ENCODE results near the gene COPS9.

Gene COPS9

DNA sequence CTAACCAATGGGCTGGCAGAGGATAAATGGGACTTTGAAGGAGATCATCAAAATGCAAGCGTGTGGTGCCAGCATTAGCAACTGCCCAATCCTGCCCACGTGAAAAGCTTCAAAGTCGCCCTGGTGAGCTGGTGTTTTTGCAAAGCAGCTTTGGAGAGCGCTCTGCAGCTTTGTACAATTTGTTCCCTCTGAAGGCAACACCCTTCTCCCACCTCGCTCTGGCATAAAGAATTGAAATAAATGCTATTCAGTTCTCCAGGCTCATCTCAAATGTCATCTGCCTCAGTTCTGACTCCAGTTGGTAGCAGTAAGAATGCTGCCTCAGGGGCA lies 3.5 kb downstream of the COPS9 start:
- DNase-seq: no peak

DNA sequence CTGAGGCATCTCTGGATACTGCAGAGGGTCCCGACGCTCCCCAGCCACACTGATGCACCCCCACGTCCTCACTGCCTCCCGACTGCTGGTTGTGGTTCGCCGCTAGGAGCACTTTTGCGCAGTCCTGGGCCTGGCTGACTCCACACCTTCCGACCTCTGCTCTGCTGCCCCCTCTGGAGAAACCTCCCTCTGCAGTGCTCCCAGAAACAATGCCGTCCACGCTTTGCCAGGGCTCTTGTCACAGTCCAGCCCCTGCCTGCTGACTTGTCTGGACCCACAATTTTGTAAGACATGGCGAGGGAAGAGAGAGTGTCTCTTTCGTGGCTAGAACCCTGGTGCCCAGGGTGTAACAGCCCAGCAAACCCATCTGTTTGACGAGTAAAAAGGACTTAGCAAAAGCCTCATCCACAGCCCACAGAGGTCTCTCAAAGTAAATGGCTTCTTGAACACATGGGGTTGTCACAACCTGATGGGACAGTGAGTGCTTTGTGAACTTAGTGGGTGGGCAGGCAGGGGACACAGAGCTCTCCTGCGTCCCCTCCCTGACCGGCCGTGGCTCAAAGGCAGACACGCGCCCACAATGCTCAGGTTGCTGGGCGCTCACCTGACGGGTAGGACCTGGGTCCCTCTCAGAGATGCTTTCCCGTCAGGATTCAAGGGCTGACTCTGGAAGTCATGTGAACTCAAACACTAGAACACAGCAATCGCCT lies 4.0 kb downstream of the COPS9 start:
- no peak for DNase-seq

- no peak for DNase-seq
Observed at GRCh38 chr2:240131296-240131695, 4.8 kb downstream of the COPS9 start.

DNA sequence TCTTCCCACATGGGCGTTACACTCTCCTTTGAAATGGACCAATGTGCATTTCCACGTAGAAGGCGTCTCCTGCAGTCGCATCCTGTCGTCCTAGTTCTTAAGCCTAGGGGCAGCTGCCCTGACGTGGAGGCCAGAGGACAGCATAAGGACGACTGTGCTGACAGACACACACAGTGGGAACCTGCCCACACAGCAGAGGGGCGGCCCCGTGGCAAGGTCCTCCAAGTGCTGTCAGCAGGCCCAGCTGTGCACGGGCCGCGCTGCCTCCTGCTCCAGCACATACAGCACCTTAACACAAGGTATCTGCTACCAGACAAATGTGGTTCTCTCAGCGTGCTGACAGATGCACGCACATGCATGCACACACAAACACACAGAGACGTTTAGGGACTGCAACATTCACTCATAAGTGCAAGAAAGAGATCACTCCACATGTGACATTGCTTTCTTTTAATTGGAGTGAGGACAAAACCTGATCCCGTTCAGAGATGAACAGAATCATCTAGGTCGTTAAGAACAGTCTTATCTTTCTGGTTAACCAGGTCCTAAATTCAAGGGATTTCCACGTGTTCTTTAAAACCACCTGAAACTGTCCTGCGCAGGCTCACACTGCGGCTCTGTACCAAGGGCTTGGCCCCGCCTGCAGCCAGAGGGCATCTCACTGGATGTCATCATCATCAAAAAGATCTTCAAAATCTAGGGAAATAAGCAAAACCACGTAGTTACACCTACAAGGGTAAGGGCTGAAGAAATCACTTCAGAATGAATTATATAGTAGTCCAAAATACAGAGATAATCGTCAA lies 5.5 kb downstream of the COPS9 start:
- DNase-seq: no peak

DNA sequence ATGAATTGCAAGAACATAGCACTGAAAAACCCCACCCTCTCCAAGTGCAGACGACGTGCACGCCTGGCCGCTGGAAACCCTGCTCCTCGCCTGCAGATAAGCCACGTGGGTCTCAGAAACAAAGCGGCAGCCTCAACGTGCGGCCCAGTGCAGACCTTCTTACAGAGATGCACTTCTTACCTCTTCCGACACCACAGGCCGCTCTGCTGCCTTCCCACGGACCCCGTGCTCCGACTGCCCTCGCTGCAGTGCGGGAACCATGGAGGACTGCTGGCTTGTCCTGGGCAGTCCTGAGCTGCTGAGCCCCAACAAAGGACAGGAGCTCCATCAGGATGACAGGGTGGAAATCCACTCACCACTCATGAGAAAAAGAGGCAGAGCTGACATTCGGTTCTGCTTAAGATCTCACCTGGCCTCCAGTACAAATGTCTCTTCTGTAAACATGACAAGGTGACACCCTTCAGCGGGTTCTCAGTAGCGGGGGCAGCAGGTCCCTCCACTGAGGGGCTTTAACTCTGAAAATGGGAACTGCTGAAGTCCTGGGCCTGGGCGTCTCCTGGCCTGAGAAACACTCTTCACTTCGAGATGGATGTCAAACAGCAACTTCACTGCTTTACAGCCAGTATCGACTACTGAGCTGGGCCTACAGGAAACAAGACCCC lies 6.2 kb downstream of the COPS9 start:
- DNase-seq: no peak

DNA sequence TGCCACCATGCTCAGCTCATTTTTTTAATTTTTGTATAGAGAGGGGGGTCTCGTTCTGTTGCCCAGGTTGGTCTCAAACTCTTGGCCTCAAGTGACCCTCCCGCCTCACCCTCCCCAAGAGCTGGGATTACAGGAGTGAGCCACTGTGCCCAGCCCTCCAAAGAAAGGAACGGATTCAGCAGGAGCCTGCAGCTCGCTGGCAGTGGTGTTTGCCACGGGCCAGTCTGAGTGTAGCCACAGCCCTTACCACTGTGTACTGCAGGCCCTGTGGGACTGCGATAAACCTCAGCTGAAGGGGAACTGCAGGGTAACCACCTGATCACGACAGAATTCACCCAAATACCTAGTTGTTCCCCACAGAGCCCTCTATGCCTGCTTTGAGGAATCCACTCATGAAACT lies 6.8 kb downstream of the COPS9 start:
- DNase-seq: no peak

DNA sequence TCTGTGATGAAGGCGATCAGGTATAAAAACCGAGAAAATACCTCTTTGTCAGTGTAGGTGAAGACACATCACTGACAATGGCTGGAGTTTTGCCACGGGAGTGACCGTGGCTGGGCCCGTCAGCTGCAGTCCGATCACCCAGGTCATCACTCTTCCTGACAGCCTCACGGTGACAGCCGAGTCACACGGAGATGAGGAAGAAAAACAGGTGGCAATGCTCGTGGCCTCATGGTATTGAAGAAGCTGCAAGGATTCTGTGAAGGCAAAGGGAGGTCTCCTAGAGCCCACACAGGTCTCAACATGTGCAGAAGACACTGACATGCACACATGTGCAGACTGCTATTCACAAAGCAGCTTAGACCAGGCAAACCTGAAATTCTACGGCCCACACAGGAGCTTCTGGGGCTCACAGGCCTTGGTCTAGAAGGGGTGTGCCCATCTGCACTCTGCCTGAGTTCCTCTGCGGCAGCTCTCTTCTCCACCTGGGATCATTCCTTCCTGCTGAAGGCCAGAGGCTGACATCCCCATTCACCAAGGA lies 7.4 kb downstream of the COPS9 start:
- DNase-seq: no peak

DNA sequence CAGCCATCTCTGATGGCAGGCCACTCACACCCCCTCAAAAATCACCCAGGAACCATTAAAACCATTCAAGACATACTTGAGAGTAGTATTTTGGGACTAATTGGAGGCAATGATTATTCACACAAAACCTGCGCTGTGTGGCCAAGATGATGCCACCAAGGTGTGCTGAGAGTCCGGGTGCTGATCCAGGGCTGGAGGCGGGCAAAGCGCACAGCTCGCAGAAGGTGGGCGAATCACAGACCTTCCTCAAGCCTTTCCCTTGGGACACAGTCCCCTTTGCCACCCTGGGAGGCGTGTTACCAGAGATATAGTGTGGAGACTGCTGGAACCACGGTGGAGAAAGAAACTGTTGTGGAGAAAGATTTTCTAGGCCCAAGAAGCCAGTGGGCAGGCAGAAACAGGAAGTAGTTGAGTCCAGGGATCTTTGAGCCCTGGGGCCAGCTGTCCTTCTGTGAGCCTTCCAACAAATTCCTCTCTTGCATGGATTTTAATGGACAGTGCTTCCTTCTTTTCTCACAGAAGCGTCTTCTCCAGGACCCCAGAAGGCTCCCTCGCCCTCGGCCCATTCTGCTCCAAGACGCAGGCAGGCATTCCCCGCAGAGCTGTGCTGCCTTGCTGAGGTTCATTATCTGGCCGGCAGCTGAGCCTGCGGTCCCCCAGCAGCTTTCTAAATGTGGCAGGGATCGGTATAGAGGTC lies 8.0 kb downstream of the COPS9 start:
- DNase-seq: no peak

DNA sequence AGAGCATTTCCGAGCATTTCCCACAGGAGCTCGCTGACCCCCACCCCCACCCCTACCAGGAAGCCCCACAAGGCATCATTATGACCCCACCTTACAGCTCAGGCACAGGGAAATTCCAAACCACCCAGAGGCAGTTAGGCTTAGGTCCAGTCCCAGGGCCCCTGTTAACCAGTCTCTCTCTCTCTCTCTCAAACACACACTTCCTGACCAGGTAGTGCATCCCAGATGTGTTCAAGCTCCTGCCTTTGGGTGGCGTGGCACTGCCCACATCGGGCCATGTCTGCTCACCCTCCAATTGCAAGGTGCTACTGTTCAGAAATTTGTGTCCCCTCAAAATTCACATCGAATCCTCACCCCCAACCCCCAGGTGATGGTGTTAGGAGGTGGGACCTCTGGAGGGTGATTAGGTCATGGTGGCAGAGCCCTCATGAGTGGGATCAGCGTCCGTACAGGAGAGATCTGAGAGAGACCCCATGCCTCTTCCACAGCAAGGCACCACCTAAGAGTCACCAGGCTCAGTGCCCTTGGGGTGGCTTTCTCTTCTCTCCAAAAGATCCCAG lies 8.8 kb downstream of the COPS9 start:
- no peak for DNase-seq

GRCh38 chr2:240126731-240127130 lies 9.4 kb downstream of the COPS9 start:
- no peak for DNase-seq

DNA sequence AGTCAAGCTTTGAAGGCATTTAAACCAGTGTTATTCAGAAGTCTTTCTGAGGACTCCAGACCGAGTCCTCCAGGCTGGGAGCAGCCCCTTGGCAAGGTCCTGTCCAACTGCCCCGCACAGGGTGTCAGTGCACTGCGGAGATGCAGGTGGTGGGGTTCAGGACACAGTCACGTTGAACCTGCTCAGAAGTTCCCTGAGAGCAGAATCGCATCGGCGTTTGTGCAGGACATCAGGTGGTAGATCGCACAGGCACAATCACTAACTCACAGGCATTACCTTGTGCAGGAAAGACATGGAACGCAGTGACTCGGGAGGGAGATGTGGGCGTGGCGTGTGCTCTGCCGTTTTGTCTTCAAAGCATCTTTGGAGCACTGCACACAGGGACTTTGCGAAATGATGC lies 10.4 kb downstream of the COPS9 start:
- no peak for DNase-seq

- no peak for DNase-seq
Observed at GRCh38 chr2:240124651-240125030, 11.5 kb downstream of the COPS9 start.

DNA sequence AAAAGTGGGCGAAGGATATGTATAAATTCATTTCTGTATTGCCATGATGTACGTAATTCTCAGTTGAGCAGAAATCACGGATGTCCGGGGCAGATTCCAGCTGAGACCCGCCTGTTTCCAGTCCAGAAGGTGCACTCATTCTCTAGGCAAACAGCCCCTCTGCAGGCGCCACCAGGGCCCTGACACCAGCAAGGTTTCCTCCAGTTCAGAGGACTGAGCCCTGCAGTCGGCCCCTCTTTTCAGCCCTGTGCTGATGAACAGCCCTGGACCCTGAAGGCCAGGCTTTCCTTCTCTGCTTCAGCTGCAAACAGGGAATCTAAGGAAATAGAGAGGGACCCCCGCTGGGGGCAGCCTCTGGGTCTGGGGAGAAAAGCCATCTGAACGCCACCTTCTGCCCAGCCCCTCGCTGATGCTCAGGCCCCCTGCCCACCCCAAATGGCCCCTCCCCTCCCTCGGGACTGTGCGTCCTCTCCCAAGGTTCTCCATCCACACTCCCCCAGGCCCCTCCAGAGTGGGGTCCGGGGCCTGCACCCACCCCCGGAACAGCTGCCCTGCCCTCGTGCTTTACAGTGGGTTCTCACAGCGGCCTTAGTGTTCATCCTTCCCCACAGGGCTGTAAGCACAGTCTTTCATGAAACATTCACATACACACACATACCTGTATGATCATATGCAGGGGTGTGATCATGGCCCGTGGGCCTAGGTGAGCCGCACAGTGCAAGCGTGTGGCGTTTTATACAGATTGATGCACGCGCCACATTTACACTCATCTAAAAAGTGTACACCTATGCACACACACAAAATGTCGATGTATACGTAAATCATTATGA lies 12.1 kb downstream of the COPS9 start:
- no peak for DNase-seq

DNA sequence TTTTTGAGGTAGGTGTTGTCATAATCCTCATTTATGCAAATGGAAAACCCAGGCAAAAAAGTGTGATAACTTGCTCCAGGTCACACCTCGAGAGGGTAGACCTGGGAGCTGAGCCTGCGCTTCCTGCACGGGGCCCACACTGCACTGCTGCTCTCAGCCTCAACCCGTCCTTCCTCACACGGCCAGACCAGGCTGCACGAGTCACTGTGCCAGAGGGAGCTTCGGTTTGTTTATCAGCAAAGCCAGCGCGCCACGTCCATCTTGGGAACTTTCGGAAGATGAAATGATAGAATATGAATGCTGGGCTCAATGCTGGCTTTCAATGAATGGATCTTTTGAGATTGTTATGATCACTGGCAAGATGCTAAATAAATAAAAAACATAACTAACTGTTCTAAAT lies 14.4 kb downstream of the COPS9 start:
- no peak for DNase-seq

GRCh38 chr2:240121190-240121589 lies 14.9 kb downstream of the COPS9 start:
- DNase-seq: no peak

DNA sequence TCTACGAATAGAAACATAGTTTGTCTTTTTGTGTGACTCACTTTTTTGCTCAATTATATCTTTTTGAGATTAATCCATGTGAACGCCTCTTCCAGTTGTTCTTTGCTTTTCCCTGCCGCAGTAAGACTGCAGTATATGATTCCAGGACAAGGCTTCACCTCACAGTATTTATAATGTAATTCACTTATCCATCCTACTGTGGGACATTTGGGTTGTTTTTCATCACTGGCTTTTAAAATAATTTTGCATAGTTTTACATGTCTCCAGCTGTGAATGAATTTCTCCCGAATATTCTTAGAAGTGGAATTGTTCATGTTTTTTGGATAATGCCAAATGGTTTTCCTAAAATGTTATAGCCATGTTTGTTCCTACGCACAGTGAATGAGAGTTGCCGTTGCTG lies 21.9 kb downstream of the COPS9 start:
- DNase-seq: no peak

DNA sequence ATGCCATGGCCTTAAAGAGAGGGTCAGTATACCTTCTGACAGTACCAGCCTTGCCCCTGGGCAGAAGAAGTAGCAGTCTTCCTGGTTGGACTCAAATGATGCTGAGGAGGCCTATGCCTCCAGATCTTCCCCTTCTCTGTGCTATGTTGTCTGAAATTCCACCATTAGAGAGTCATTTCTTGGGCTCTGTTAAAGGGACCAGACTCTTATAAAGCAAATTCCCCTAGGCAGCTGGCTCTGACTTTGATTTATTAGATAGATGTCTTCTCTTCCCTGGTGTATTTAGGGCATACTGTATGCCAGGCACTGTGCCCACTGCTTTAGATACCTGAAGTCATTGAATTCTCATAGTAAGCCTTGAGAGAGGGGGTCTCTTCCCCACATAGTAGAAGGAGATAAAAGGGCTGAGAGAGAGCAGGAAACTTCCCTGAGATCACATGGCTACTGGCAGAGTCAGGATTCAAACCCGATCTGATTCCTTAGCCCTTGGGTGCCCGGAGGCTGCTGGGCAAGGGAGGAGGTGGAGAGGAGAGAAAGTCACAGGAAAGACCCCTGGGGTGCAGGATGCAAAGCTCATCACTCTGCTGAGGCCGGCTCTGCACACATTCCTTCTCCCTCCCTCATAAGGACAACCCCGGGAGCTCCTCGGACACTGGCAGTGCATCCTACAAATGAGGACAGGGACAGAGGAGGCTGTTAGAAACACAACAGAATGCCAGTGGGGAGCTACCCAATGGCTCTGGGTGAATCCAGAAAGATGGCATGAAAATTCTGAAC lies 23.0 kb downstream of the COPS9 start:
- DNase-seq: no peak

GRCh38 chr2:240111253-240111652 lies 24.9 kb downstream of the COPS9 start:
- peak; percentile 0 for DNase-seq

- no peak for DNase-seq
Observed at GRCh38 chr2:240109386-240109785, 26.7 kb downstream of the COPS9 start.

DNA sequence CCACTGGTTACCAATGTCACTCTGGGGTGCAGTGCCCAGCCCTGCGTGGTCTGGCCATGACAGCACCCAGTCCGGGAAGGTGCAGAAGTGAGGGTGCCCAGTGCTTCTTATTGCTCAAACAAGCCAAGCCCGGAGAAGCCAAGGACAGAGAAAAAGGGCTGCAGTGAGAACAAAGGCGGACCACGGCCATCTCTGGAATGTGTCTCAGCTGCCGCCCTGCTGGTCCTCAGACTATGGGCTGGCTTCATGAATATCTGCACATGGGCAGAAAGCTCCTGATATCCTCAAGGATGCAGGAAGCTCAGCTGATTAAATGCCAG lies 28.7 kb downstream of the COPS9 start:
- no peak for DNase-seq

DNA sequence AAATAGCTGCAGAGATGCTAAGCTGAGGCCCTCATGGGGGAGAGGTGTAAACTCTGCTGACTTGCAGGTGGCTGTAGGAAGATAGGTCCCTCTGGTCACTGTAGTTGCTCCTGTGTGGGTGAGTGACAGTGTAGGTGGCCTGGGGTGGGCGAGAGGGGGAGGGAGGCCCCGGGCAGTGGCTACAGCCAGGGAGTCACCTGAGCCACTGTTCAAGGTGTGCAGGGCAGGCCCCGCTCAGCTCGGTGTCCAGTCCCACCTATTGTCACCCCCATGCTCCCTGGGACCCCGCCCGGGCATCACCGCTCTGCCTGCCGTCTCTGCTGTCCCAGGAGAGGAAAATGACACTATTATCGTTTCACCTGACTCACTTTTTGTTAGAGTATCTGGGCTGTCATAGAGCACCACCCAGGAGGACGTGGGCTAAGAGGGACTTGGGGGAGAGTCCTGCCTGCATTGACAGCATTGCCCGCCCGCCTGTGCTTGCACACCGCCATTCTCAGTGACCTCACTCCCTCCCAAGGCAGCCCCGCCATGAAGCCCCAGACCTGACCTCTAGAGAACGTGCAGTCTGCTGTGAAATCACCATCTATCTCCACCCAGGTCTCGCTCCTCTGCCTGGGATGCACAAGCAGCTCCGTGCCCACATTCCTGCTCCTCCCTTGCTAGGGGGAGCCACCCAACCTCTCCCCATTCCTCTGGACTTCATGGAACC lies 29.2 kb downstream of the COPS9 start:
- no peak for DNase-seq

All from NCI-H1092 treated with DMSO at 0.1 percent for 48 hours (cell line).